H1 (cell line): ENCODE measurements around the gene MTPN. TPM values are rescaled to one million over a fixed set of nuclear protein-coding genes. Genes with fewer than 3 reads are reported as not detected.

Source experiments
- CTCF ChIA-PET: fragments of 300-600 bp; sonication (Branson Sonifier 250); formaldehyde crosslinking; loops from one replicate; lab custom pipeline; 2021; ENCODE audit not compliant: partially characterized antibody; lab: Charles Lee
- POLR2A ChIA-PET: fragments of 300-600 bp; sonication (Branson Sonifier 250); formaldehyde crosslinking; loops from one replicate; lab custom pipeline; 2021; ENCODE audit warnings: inconsistent platforms; ENCODE audit not compliant: partially characterized antibody; lab: Charles Lee
- DNase-seq, 2 experiments: peaks; one replicate each; pipeline versions ENCODE4 v3.0.0 to v3.0.0-alpha.2; 2010 to 2022; ENCODE audit warnings: low spot score in 2 of 2, low read depth in 1 of 2, mixed read lengths in 1 of 2
- FAIRE-seq: peaks from 2 replicates; lab custom pipeline; 2011; peaks lifted over from hg19 to GRCh38; lab: Jason Lieb, UNC
- H2AFZ ChIP-seq: 2 replicates; pipeline ENCODE4 v1.8.1; 2012; ENCODE audit warnings: low read length, inconsistent platforms
- H2AK5ac ChIP-seq: 2 replicates; pipeline ENCODE4 v1.6.1; 2013; ENCODE audit warnings: low read depth, low read length
- H2BK120ac ChIP-seq: replicated peaks from 2 replicates; pipeline ENCODE3; 2013; ENCODE audit warnings: low read depth, low read length, inconsistent platforms
- H2BK12ac ChIP-seq: 2 replicates; pipeline ENCODE4 v1.6.1; 2013; ENCODE audit warnings: low read depth, low read length
- H2BK15ac ChIP-seq: 2 replicates; pipeline ENCODE4 v1.6.1; 2013; ENCODE audit warnings: low read length
- H2BK20ac ChIP-seq: 2 replicates; pipeline ENCODE4 v1.6.1; 2013; ENCODE audit warnings: low read length
- H2BK5ac ChIP-seq: 2 replicates; pipeline ENCODE4 v1.6.1; 2013; ENCODE audit warnings: low read depth, low read length
- H3K14ac ChIP-seq: 2 replicates; pipeline ENCODE4 v1.6.1; 2013; ENCODE audit warnings: inconsistent platforms; ENCODE audit not compliant: insufficient read length
- H3K18ac ChIP-seq: 2 replicates; pipeline ENCODE4 v1.6.1; 2013; ENCODE audit warnings: low read length; ENCODE audit errors: extremely low read depth
- H3K23ac ChIP-seq: 2 replicates; pipeline ENCODE4 v1.6.1; 2013; ENCODE audit warnings: inconsistent platforms; ENCODE audit not compliant: insufficient read length
- H3K23me2 ChIP-seq: 2 replicates; pipeline ENCODE4 v1.6.1; 2013; ENCODE audit warnings: low read depth, low read length
- H3K27ac ChIP-seq: 2 replicates; pipeline ENCODE4 v1.6.1; 2011; ENCODE audit warnings: low read depth, low read length, inconsistent platforms
- H3K27me3 ChIP-seq, 4 experiments: replicated peaks in 1 of 4; 1 replicate in 1 of 4; 2 replicates in 3 of 4; pipeline versions ENCODE4 v1.6.1 to v1.8.1; 2011 to 2013; ENCODE audit warnings: low read length in 3 of 4, mild to moderate bottlenecking in 3 of 4, inconsistent platforms in 2 of 4, mixed read lengths in 2 of 4, moderate library complexity in 1 of 4; ENCODE audit not compliant: control insufficient read depth in 3 of 4, insufficient read depth in 3 of 4; ENCODE audit errors: extremely low read depth in 1 of 4
- H3K36me3 ChIP-seq, 4 experiments: 2 replicates each; pipeline versions ENCODE4 v1.6.1 to v1.8.1; 2011 to 2013; ENCODE audit warnings: mild to moderate bottlenecking in 4 of 4, low read length in 3 of 4, moderate library complexity in 2 of 4, control low read depth in 1 of 4, inconsistent platforms in 1 of 4; ENCODE audit not compliant: insufficient read depth in 4 of 4, control insufficient read depth in 2 of 4
- H3K4ac ChIP-seq: replicated peaks from 2 replicates; pipeline ENCODE3; 2013; ENCODE audit warnings: low read length, low read depth, mixed read lengths, inconsistent platforms; ENCODE audit not compliant: insufficient read length
- H3K4me1 ChIP-seq, 4 experiments: replicated peaks in 1 of 4; 1 replicate in 1 of 4; 2 replicates in 3 of 4; pipeline versions ENCODE4 v1.6.1 to v1.8.1; 2011 to 2013; ENCODE audit warnings: low read length in 3 of 4, inconsistent platforms in 2 of 4, mixed read lengths in 1 of 4; ENCODE audit not compliant: insufficient read depth in 4 of 4, control insufficient read depth in 3 of 4
- H3K4me2 ChIP-seq, 2 experiments: 2 replicates each; pipeline versions ENCODE4 v1.6.1 to v1.8.1; 2011 to 2013; ENCODE audit warnings: low read depth in 2 of 2, low read length in 2 of 2, control low read depth in 1 of 2, inconsistent platforms in 1 of 2, mild to moderate bottlenecking in 1 of 2; ENCODE audit not compliant: insufficient read depth in 1 of 2
- H3K4me3 ChIP-seq, 4 experiments: fragments of 200-600, 300-600 bp in 1 of 4; sonication (generic), shearing (Covaris generic), sonication (Bioruptor Twin) in 1 of 4; 2 replicates each; pipeline versions ENCODE4 v1.5.1 to v1.8.1; 2011 to 2016; ENCODE audit warnings: low read length in 4 of 4, low read depth in 3 of 4, control low read depth in 2 of 4, inconsistent platforms in 2 of 4, mild to moderate bottlenecking in 2 of 4, mixed read lengths in 1 of 4, moderate library complexity in 1 of 4; ENCODE audit not compliant: insufficient read depth in 2 of 4; ENCODE audit errors: extremely low read depth in 1 of 4
- H3K56ac ChIP-seq: replicated peaks from 2 replicates; pipeline ENCODE3; 2013; ENCODE audit warnings: low read depth, mild to moderate bottlenecking, mixed read lengths, low read length, inconsistent platforms; ENCODE audit not compliant: insufficient read length
- H3K79me1 ChIP-seq: 2 replicates; pipeline ENCODE4 v1.6.1; 2013; ENCODE audit warnings: low read depth, low read length, control low read depth
- H3K79me2 ChIP-seq, 2 experiments: 2 replicates each; pipeline versions ENCODE4 v1.6.1 to v1.8.1; 2012 to 2013; ENCODE audit warnings: low read length in 2 of 2, mild to moderate bottlenecking in 2 of 2, inconsistent platforms in 1 of 2; ENCODE audit not compliant: insufficient read depth in 2 of 2, control insufficient read depth in 1 of 2
- H3K9ac ChIP-seq, 4 experiments: replicated peaks in 1 of 4; 1 replicate in 1 of 4; 2 replicates in 3 of 4; pipeline versions ENCODE4 v1.6.1 to v1.8.1; 2011 to 2013; ENCODE audit warnings: low read depth in 3 of 4, low read length in 3 of 4, control low read depth in 2 of 4, mild to moderate bottlenecking in 2 of 4, moderate library complexity in 2 of 4, inconsistent platforms in 1 of 4; ENCODE audit errors: extremely low read depth in 1 of 4
- H3K9me3 ChIP-seq, 2 experiments: 2 replicates each; pipeline versions ENCODE4 v1.6.1 to v1.8.1; 2012 to 2013; ENCODE audit warnings: mild to moderate bottlenecking in 2 of 2, moderate library complexity in 2 of 2, control low read depth in 1 of 2, inconsistent platforms in 1 of 2, low read depth in 1 of 2, low read length in 1 of 2, mixed read lengths in 1 of 2; ENCODE audit not compliant: insufficient read depth in 2 of 2
- H4K20me1 ChIP-seq, 2 experiments: replicated peaks in 1 of 2; 2 replicates each; pipeline versions ENCODE3 to v1.8.1; 2011 to 2013; ENCODE audit warnings: inconsistent platforms in 2 of 2, low read length in 2 of 2, mild to moderate bottlenecking in 1 of 2; ENCODE audit not compliant: insufficient read depth in 2 of 2, control insufficient read depth in 1 of 2
- H4K5ac ChIP-seq: 2 replicates; pipeline ENCODE4 v1.6.1; 2013; ENCODE audit warnings: low read length, low read depth, mixed read lengths, inconsistent platforms; ENCODE audit not compliant: insufficient read length
- H4K8ac ChIP-seq: 2 replicates; pipeline ENCODE4 v1.8.0; 2013; ENCODE audit warnings: mild to moderate bottlenecking, moderate library complexity, low read length, inconsistent platforms; ENCODE audit not compliant: insufficient read depth; ENCODE audit errors: extremely low read depth
- H4K91ac ChIP-seq: replicated peaks from 2 replicates; pipeline ENCODE3; 2013; ENCODE audit warnings: low read length, mixed read lengths, inconsistent platforms; ENCODE audit not compliant: insufficient read length
- BACH1 ChIP-seq: IDR thresholded peaks from 2 replicates; pipeline ENCODE4 v1.6.1; 2012; ENCODE audit warnings: low read length, improper control_type of control experiment
- CHD2 ChIP-seq: IDR thresholded peaks from 2 replicates; pipeline ENCODE4 v1.6.1; 2012; ENCODE audit warnings: low read length, improper control_type of control experiment
- CTBP2 ChIP-seq: IDR thresholded peaks from 2 replicates; pipeline ENCODE4 v1.7.0; 2011; ENCODE audit warnings: borderline replicate concordance, mild to moderate bottlenecking, moderate library complexity, mixed read lengths, low read length; ENCODE audit not compliant: insufficient read depth, insufficient read length
- HDAC2 ChIP-seq, 2 experiments: fragments of 300-600 bp in 1 of 2; sonication (generic) in 1 of 2; IDR thresholded peaks; 2 replicates each; pipeline ENCODE4 v1.6.1; 2011 to 2012; ENCODE audit warnings: low read depth in 2 of 2, low read length in 2 of 2, mild to moderate bottlenecking in 2 of 2, moderate library complexity in 2 of 2, borderline replicate concordance in 1 of 2, inconsistent platforms in 1 of 2
- JUND ChIP-seq: IDR thresholded peaks from 2 replicates; pipeline ENCODE4 v1.6.1; 2011; ENCODE audit warnings: mild to moderate bottlenecking, improper control_type of control experiment, low read length
- KDM1A ChIP-seq: fragments of 200-600, 300-600 bp; sonication (generic); IDR thresholded peaks from 2 replicates; pipeline ENCODE4 v1.7.1; 2016; ENCODE audit warnings: mild to moderate bottlenecking, low read length, borderline replicate concordance
- NANOG ChIP-seq: IDR thresholded peaks from 2 replicates; pipeline ENCODE4 v1.6.1; 2011; ENCODE audit warnings: low read length, low read depth, mild to moderate bottlenecking, inconsistent platforms; ENCODE audit not compliant: insufficient read depth, poor library complexity, severe bottlenecking
- TCF12 ChIP-seq: IDR thresholded peaks from 2 replicates; pipeline ENCODE4 v1.6.1; 2011; ENCODE audit warnings: low read depth, mild to moderate bottlenecking, low read length
- TEAD4 ChIP-seq: IDR thresholded peaks from 2 replicates; pipeline ENCODE4 v1.6.1; 2012; ENCODE audit warnings: low read depth, low read length, inconsistent platforms, mixed read lengths
- WGBS, 2 experiments: shearing (Covaris generic) in 1 of 2; methylation state at CpG; one replicate each; pipeline versions ENCODE4 v1.1.6 to v1.1.7; 2013 to 2015; ENCODE audit warnings: low lambda C conversion rate in 2 of 2, mixed read lengths in 2 of 2, inconsistent platforms in 1 of 2, low coverage in 1 of 2, missing lambda C conversion rate in 1 of 2; ENCODE audit not compliant: insufficient replicate concordance in 2 of 2, insufficient coverage in 1 of 2, insufficient read length in 1 of 2; ENCODE audit errors: extremely low coverage in 1 of 2, missing lambda C conversion rate in 1 of 2; 5-methylcytosine and 5-hydroxymethylcytosine counted together
- polyA plus RNA-seq, 7 experiments: library from polyadenylated mRNA; depleted of rRNA in 3 of 7; stranded (reverse) in 5 of 7; unstranded in 2 of 7; fragments of >200 nt in 5 of 7; fragments of 200-250 nt in 2 of 7; gene quantifications; 1 replicate in 5 of 7; 2 replicates in 1 of 7; 4 replicates in 1 of 7; pipeline versions ENCODE4 v1.2.1 to v1.2.3, GENCODE V29; 2011 to 2013; ENCODE audit warnings: missing spikeins in 2 of 7, mixed read lengths in 2 of 7
- total RNA-seq: library from RNA; stranded (reverse); fragmentation: NEBNext Ultra II Directional; extraction: Animal tissue kit (Norgen Biotek cat#: 25700); gene quantifications from 2 replicates; pipeline ENCODE4 v1.2.1, GENCODE V29; 2021
- TF ChIP-seq, protein P1 (sequence below): IDR thresholded peaks from 2 replicates; pipeline ENCODE4 v1.6.1; 2011; ENCODE audit warnings: low read depth, mild to moderate bottlenecking, low read length; ENCODE audit not compliant: insufficient read depth
- TF ChIP-seq, protein P2 (sequence below), 3 experiments: IDR thresholded peaks; 1 replicate in 2 of 3; 2 replicates in 1 of 3; pipeline versions ENCODE4 v1.5.1 to v1.6.1; 2011; ENCODE audit warnings: low read length in 3 of 3, mild to moderate bottlenecking in 3 of 3, inconsistent platforms in 2 of 3, low read depth in 1 of 3, moderate library complexity in 1 of 3; ENCODE audit not compliant: insufficient read depth in 1 of 3; ENCODE audit errors: control extremely low read depth in 1 of 3

The MTPN gene
- total and polyA plus RNA-seq, 2 of the 8 experiments (the other 6 are each of a cell fraction or from before 2014, with no cell fraction given), result 33.0 to 101 TPM

DNA sequence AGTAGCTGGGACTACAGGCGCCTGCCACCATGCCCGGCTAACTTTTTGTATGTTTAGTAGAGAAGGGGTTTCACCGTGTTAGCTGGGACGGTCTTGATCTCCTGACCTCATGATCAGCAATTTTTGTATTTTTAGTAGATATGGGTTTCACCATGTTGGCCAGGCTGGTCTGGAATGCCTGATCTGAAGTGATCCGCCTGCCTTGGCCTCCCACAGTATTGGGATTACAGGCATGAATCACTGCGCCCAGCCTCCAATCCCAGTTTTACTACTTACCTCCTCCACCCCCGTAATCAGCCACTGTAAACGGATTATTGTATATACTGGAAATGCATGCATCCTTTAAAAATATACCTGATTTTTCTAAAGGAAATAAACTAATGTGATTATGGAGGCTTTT, 35.1 kb upstream of the MTPN start:
- H3K56ac ChIP-seq, result no peak overlapping the region
- H2AK5ac ChIP-seq, result no peak overlapping the region
- H3K27ac ChIP-seq, result no peak overlapping the region
- WGBS, 2 experiments, result 94% methylated on average over 8 of the region's 8 CpGs; no CpG with 5 or more reads in 1 of the 2 experiments
- no peak overlapping the region for H3K4me3 ChIP-seq
- no peak overlapping the region for H2BK15ac ChIP-seq
- no peak overlapping the region for H4K91ac ChIP-seq
- no peak for DNase-seq
- ChIA-PET CTCF (interaction anchor here (4.2 kb wide), 1 partner anchor 211 kb away, joined by 25 read pairs; no protein-coding TSS in a partner anchor), POLR2A (no interaction called here)
- FAIRE-seq, result no peak
- H3K9ac ChIP-seq, result no peak overlapping the region
- no peak overlapping the region for H2BK20ac ChIP-seq
- H3K79me2 ChIP-seq, result no peaks in the 10 kb centered on the region
- no peak overlapping the region for H3K4me2 ChIP-seq
- no peak overlapping the region for H4K5ac ChIP-seq
- no peak overlapping the region for H2BK120ac ChIP-seq
- no peaks in the 10 kb centered on the region for H3K79me1 ChIP-seq
- H3K23me2 ChIP-seq, result no peaks in the 10 kb centered on the region
- no peak overlapping the region for H3K4ac ChIP-seq
- H2BK12ac ChIP-seq, result no peak overlapping the region
- H3K9me3 ChIP-seq, result no peaks in the 10 kb centered on the region
- H2AFZ ChIP-seq, result no peak overlapping the region
- H3K4me1 ChIP-seq, result no peaks in the 10 kb centered on the region
- no peaks in the 10 kb centered on the region for H3K36me3 ChIP-seq
- H3K23ac ChIP-seq, result no peak overlapping the region
- H4K20me1 ChIP-seq, result no peaks in the 10 kb centered on the region
- H3K18ac ChIP-seq, result no peak overlapping the region
- no peak overlapping the region; the same call in 1 of the 2 replicates for H4K8ac ChIP-seq
- no peaks in the 10 kb centered on the region for H3K27me3 ChIP-seq
- H3K14ac ChIP-seq, result no peak overlapping the region
- no peak overlapping the region for H2BK5ac ChIP-seq
- TF ChIP-seq HDAC2 (IDR thresholded peaks at IDR 0.05; ENCODE audit: borderline replicate concordance in 1 of 2, low read depth in 2 of 2, low read length in 2 of 2) (no peak), TEAD4 (no peak), NANOG (no peak), KDM1A (no peak), CTBP2 (no peak), TCF12 (no peak), JUND (no peak), BACH1 (no peak), CHD2 (no peak)
- TF ChIP-seq, protein P1, sequence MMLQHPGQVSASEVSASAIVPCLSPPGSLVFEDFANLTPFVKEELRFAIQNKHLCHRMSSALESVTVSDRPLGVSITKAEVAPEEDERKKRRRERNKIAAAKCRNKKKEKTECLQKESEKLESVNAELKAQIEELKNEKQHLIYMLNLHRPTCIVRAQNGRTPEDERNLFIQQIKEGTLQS, result no peak
- TF ChIP-seq, protein P2, sequence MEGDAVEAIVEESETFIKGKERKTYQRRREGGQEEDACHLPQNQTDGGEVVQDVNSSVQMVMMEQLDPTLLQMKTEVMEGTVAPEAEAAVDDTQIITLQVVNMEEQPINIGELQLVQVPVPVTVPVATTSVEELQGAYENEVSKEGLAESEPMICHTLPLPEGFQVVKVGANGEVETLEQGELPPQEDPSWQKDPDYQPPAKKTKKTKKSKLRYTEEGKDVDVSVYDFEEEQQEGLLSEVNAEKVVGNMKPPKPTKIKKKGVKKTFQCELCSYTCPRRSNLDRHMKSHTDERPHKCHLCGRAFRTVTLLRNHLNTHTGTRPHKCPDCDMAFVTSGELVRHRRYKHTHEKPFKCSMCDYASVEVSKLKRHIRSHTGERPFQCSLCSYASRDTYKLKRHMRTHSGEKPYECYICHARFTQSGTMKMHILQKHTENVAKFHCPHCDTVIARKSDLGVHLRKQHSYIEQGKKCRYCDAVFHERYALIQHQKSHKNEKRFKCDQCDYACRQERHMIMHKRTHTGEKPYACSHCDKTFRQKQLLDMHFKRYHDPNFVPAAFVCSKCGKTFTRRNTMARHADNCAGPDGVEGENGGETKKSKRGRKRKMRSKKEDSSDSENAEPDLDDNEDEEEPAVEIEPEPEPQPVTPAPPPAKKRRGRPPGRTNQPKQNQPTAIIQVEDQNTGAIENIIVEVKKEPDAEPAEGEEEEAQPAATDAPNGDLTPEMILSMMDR (IDR thresholded peaks at IDR 0.05; ENCODE audit: control extremely low read depth in 1 of 3, insufficient read depth in 1 of 3, low read depth in 1 of 3, low read length in 3 of 3), result no peak
